UCSD-AML1 (cell line): Measurements from ENCODE around the gene THSD7B.
"Not testable (repeated sequence)": the region's sequence is repeated elsewhere in the genome, so short reads cannot be mapped to it uniquely, and the experiment has no call there.

Source experiments
- DNase-seq: peaks from one replicate; lab custom pipeline; 2025; ENCODE audit not compliant: unreplicated experiment; lab: John Stamatoyannopoulos, UW

Gene THSD7B

DNA sequence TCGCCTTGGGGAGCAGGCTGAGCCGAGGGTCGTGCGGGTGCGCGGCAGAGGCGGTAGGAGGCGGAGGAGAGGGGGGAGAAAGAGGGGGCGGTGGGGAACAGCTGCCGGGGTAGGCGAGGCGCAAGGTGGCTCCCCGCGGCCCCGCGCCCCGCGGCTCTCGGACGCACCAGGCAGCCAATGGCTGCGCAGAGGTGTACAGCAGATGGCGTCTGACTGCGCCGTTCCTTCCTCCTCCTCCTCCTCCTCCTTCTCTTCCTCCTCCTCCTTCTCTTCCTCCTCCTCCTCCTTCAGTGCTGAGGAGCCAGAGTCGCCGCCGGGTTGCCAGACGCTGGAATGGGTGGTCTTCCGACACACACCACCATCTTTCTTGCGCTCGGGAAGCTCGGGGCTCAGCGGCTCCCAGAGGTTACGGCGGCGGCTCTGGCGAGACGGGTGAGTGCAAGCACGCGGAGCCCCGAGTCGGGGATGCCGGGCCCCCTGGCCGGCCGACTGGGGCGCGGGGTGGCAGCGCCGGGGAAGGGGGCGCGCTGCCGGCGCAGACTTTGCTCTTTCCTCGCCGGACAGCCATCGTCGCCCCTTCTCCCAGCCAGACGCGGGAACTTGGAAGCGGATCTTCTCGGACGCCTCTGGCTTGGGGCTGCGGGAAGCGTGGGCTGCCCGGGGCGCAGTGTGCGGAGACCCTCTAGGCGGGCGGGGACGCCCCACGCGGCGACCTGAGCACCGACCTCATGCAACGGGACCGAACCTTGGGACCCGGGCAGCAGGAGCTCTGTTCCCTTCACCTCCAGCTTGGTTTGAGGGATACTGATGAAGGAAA lies at the start of gene THSD7B:
Gene THSD7B (plus strand): TSS at position 290 of the 817 bp plus-strand sequence. CDS start 116,634 bp downstream, outside the sequence.
- no peak for DNase-seq

DNA sequence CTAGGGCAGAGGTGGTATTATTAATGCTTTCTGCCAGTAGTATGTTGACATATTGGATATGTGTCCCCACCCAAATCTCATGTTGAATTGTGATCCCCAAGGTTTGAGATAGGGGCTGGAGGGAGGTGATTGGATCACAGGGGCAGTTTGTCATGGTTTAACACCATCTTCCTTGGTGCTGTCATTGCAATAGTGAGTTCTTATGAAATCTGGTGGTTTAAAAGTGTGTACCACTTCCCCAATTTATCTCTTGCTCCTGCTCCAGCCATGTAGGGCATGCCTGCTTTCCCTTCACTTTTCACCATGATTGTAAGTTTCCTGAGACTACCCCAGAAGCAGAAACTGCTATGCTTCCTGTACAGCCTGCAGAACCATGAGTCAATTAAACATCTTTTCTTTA lies 47.1 kb upstream of the THSD7B start:
- no peak for DNase-seq

GRCh38 chr2:136727973-136728699 lies 37.2 kb upstream of the THSD7B start:
- DNase-seq = no peak

DNA sequence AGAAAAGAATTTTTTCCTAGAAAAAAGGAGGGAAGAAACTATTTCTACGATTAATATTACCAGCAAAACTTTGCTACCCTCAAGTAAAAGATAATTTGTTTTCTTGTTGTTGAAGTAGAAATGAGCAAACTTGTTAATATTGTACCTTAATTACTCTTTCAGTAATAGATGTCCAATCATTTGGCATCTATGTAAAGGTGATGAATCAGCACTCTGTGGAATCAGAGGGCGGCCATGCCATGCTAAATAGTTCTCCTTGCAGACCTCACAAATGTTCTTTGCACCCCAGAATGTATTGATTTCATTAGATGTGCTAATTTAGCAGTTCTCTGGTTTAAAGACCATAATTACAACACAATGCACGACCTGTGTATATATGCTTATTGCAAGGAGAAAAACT lies 29.1 kb upstream of the THSD7B start:
- DNase-seq = no peak

- no peak for DNase-seq
Observed at GRCh38 chr2:136738044-136738443, 27.3 kb upstream of the THSD7B start.

- DNase-seq = no peak
Observed at GRCh38 chr2:136741471-136741870, 23.9 kb upstream of the THSD7B start.

DNA sequence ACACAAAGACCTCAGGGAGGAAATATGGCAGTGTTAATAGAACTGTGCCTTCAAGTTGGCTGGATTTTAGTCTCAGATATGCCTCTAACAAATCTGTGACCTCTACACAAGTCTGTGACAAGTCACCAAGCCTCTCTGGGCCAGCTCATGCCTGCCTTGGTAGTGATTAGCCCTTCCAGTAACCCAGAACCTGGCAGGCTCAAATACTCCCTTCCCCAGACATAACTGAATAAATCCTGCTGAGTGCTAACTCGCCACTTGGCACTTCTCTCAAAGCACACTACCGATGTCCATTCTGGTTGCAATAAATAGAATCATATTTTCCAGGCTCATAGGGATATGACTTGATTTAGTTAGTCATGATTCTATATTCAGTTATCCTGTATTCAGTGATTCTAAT lies 15.3 kb upstream of the THSD7B start:
- DNase-seq = no peak

- DNase-seq = no peak
Observed at GRCh38 chr2:136751406-136751805, 13.9 kb upstream of the THSD7B start.

DNA sequence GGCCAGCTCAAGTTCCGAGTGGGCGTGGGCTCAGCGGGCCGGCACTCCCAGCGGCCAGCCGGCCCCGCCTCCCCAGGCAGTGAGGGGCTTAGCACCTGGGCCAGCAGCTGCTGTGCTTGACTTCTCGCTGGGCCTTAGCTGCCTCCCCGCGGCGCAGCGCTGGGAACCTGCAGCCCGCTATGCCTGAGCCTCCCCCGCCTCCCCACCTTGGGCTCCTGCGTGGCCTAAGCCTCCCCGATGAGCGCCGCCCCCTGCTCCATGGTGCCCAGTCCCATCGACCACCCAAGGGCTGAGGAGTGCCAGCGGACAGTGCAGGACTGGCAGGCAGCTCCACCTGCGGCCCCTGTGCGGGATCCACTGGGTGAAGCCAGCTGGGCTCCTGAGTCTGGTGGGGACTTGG lies 6.8 kb upstream of the THSD7B start:
- DNase-seq = not testable (repeated sequence)

- no peak for DNase-seq
Observed at GRCh38 chr2:136764452-136765255, 691 bp upstream of the THSD7B start.

DNA sequence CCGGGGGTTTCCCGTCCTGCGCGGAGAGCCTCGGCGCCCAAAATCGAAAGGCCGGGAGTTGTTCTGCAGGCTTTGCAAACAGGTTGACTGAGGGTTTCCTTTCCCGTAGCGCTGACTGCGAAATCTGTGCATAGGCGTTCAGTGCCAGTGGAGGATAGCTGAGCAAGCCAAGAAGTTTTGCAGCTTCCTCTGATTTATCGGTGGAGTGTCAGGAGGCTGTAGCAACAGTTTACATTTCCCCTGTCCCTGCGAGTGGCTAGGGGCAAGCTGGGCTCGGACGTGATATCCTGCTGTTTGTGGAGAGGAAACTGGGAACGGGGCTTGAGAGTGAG lies 694 bp downstream of the THSD7B start:
- no peak for DNase-seq

DNA sequence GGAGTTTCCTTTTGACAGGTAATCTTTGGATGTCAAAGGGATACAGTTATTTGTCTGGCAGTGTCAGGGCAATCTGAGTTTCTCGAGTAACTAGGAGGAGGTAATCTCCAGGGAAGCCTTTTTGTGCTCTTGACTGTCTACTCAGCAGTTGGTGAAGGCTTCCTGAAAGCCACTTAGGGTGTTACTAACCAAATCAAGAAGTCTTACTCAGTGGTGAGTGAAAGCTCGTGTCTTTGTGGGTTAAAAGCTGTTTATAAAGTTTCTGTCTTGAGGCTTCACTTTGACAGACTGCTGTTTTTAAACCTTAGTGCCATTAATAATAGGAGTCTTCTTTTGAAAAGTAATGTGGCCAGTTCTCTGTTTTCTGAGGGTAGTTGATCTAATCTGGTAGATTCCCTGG lies 1.7 kb downstream of the THSD7B start:
- DNase-seq = no peak

GRCh38 chr2:136769871-136770270 lies 4.5 kb downstream of the THSD7B start:
- DNase-seq = no peak

- no peak for DNase-seq
Observed at GRCh38 chr2:136770384-136770783, 5.0 kb downstream of the THSD7B start.

GRCh38 chr2:136777391-136777790 lies 12.0 kb downstream of the THSD7B start:
- DNase-seq = no peak

GRCh38 chr2:136783856-136784255 lies 18.5 kb downstream of the THSD7B start:
- DNase-seq = no peak

DNA sequence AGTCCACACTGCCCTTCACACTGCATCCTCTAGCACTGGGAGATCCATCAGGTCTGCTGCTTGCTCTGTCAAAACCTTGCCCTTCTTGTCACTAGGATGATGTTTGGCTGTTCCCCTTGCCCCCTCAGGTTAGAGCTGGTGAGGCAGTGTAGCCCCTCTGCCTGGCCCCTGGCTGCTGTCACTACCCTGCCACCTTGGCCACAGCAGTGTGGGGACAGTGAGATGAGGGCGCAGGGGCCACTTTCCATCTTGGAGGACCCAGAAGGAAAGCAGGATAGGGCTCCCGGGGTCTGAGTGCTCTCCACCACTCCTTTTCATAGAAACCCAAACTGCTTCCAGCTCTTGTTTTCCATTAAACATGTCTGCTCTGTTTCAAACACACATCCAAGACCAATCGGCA lies 19.9 kb downstream of the THSD7B start:
- no peak for DNase-seq

- no peak for DNase-seq
Observed at GRCh38 chr2:136787970-136788369, 22.6 kb downstream of the THSD7B start.

GRCh38 chr2:136796339-136796738 lies 31.0 kb downstream of the THSD7B start:
- no peak for DNase-seq

DNA sequence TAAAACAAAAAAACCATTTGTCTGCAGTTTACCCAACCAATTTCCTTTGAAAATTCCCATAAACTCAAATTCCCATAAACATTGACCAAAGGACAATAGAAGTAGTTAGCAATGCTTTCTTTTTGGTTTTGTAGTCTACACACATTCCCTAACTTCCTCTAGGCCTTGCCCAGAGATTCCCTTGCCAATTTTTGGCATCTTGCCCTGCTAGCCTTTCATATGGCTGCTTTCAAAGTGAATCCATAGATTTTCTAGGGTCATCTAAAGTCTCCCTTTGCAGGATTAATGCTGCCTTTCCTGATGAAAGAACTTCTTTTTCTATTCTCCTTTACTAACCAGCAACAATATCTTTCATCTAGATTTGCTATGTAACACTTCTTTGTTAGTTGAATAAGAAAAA lies 33.4 kb downstream of the THSD7B start:
- no peak for DNase-seq

DNA sequence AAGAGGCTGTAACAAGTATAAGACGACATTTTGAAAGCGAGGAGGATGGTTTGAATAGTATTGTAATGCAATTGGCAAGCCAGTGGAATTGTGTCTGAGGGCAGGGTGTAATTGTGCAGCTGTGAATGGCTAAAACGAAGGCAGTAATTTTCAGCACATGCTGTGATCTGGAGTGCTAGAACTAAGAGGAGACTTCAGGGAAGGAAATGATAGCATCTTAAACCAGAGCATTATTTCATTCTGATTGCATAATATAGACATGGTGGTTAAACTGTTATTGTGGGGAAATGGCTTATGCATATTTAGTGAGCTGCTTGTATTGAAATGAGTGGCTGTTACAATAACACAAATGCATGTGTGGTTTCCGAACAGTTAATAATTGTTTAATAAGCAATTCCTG lies 36.3 kb downstream of the THSD7B start:
- no peak for DNase-seq

DNA sequence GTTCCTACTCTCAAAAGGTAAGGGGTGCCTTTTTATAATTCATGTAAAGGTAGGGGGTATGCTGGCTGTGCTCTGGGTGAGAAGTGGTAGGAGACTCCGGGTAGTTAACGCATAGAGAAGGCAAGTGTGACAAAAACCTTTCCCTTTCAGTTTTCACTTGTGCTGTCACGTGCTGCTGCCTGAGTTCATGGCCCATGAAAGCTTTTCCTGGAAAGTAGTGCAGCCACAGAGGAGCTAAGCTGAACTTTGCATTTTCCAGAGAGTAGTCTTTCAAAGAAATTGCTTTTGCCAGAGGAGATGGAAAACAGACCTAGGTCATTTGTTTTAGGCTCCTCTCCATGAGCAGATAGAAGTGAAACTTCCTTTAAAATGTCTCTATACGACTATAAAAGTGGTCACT lies 44.7 kb downstream of the THSD7B start:
- DNase-seq = no peak
